ENCODE results near the gene FAM168A. TPM values are rescaled to one million over a fixed set of nuclear protein-coding genes. Genes with fewer than 3 reads are reported as not detected.

The FAM168A gene
- total and polyA plus RNA-seq, 2 experiments from 2014 or later = 6.3 to 24.5 TPM

DNA sequence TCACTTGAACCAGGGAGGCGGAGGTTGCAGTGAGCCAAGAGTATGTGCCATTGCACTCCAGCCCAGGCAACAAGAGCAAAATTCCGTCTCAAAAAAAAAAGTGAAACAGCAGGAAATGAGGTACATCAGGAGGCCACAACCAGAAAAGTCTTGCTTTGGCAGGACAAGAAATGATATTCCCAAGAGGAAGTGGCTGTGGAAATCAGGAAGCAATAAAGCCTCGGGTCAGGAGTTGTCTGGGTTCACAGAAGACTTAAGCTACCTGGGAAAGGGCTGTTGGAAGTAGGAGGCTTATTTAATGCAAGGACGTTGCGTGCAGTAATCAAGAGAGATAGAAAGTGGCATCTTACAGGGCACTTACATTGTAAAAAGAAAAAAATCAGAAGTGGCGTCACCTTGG is 231.0 kb downstream of the FAM168A start:
- Histone ChIP-seq H3K79me2 (no peaks in the 10 kb centered on the region), H3K9me3 (ENCODE audit: low read depth) (no peaks in the 10 kb centered on the region), H4K20me1 (ENCODE audit: insufficient read depth, poor library complexity, severe bottlenecking) (no peaks in the 10 kb centered on the region), H3K4me2 (no peak overlapping the region), H3K27me3 (no peaks in the 10 kb centered on the region), H3K9me2 (replicated peaks; ENCODE audit: insufficient read depth) (no peaks in the 10 kb centered on the region), H3K36me3 (replicated peaks; ENCODE audit: insufficient read depth, low read depth) (no peaks in the 10 kb centered on the region), H2AFZ (no peak overlapping the region), H3K4me3 (no peak overlapping the region), H3K27ac (no peak overlapping the region), H3K4me1 (ENCODE audit: insufficient read depth) (no peaks in the 10 kb centered on the region)
- no peak for DNase-seq (ENCODE audit: low spot score)
- WGBS (ENCODE audit: low lambda C conversion rate, missing lambda C conversion rate) = 91% methylated on average over 6 of the region's 6 CpGs
- no peak for TF ChIP-seq EZH2 (IDR thresholded peaks at IDR 0.05; ENCODE audit: borderline replicate concordance)
- TF ChIP-seq EZH2phosphoT487 (IDR thresholded peaks at IDR 0.05; ENCODE audit: low read depth, severe bottlenecking, unreplicated experiment) = no peak
- TF ChIP-seq, protein P1, sequence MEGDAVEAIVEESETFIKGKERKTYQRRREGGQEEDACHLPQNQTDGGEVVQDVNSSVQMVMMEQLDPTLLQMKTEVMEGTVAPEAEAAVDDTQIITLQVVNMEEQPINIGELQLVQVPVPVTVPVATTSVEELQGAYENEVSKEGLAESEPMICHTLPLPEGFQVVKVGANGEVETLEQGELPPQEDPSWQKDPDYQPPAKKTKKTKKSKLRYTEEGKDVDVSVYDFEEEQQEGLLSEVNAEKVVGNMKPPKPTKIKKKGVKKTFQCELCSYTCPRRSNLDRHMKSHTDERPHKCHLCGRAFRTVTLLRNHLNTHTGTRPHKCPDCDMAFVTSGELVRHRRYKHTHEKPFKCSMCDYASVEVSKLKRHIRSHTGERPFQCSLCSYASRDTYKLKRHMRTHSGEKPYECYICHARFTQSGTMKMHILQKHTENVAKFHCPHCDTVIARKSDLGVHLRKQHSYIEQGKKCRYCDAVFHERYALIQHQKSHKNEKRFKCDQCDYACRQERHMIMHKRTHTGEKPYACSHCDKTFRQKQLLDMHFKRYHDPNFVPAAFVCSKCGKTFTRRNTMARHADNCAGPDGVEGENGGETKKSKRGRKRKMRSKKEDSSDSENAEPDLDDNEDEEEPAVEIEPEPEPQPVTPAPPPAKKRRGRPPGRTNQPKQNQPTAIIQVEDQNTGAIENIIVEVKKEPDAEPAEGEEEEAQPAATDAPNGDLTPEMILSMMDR (IDR thresholded peaks at IDR 0.05; ENCODE audit: poor library complexity) = no peak

DNA sequence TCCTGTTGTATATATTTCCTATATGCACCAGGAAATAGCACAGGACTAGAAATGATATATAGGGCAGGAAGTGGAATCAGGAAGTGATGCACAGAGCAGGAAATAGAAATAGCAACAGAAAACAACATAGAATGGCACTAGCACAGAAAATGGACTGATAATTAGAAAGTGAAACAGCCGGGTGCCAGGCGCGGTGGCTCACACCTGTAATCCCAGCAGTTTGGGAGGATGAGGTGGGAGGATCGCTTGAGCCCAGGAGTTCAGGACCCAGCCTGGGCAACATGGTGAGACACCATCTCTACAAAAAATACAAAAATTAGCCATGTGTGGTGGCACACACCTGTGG is 231.7 kb downstream of the FAM168A start:
- H3K4me3 ChIP-seq = no peak overlapping the region
- H3K27ac ChIP-seq = no peak overlapping the region
- H3K4me2 ChIP-seq = no peak overlapping the region
- H3K9me2 ChIP-seq (replicated peaks; ENCODE audit: insufficient read depth) = no peaks in the 10 kb centered on the region
- no peaks in the 10 kb centered on the region for H3K79me2 ChIP-seq
- H3K9me3 ChIP-seq (ENCODE audit: low read depth) = no peaks in the 10 kb centered on the region
- no peaks in the 10 kb centered on the region for H3K36me3 ChIP-seq (replicated peaks; ENCODE audit: insufficient read depth, low read depth)
- H3K4me1 ChIP-seq (ENCODE audit: insufficient read depth) = no peaks in the 10 kb centered on the region
- no peaks in the 10 kb centered on the region for H3K27me3 ChIP-seq
- TF ChIP-seq, protein P1 (IDR thresholded peaks at IDR 0.05; ENCODE audit: poor library complexity) = no peak
- TF ChIP-seq EZH2phosphoT487 (IDR thresholded peaks at IDR 0.05; ENCODE audit: low read depth, severe bottlenecking, unreplicated experiment) (no peak), EZH2 (IDR thresholded peaks at IDR 0.05; ENCODE audit: borderline replicate concordance) (no peak)
- 98% methylated on average over 4 of the region's 4 CpGs for WGBS (ENCODE audit: low lambda C conversion rate, missing lambda C conversion rate)
- DNase-seq (ENCODE audit: low spot score) = no peak
- H4K20me1 ChIP-seq (ENCODE audit: insufficient read depth, poor library complexity, severe bottlenecking) = no peaks in the 10 kb centered on the region
- no peak overlapping the region for H2AFZ ChIP-seq

DNA sequence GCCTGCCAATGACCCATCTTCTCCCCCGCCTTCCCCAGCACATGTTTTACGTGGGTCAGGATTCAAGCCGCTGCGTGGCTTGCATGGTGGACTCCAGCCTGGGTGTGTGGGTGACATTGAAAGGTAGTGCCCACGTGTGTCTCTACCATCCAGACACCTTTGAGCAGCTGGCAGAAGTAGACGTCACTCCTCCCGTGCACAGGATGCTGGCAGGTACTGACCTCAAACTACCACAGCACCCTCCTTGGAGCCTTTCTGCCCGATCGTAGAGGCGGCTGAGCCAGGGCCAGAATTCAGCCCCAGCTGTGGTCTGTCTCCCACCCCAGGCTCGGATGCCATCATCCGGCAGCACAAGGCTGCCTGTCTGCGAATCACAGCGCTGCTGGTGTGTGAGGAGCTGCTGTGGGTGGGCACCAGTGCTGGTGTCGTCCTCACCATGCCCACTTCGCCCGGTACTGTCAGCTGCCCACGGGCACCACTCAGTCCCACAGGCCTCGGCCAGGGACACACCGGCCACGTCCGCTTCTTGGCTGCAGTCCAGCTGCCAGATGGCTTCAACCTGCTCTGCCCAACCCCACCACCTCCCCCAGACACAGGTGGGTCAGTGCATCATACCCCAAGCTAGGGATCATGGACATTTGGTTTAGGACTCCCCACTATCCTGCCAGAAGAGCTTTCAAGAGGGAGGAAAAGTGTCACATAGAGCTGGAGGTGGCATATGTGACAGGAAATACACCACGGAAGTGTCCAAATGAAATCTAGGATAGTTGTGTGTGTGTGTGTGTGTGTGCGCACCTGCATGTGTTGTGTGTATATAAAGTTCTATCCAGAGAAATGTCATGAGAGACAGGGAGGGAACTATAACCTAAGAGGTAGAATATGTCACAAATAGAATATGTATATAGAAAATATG is 232.3 kb downstream of the FAM168A start:
- Histone ChIP-seq H2AFZ (no peak overlapping the region), H3K79me2 (no peaks in the 10 kb centered on the region), H3K27me3 (no peaks in the 10 kb centered on the region), H3K9me3 (ENCODE audit: low read depth) (no peaks in the 10 kb centered on the region), H3K9me2 (replicated peaks; ENCODE audit: insufficient read depth) (no peaks in the 10 kb centered on the region), H3K4me1 (ENCODE audit: insufficient read depth) (no peaks in the 10 kb centered on the region), H4K20me1 (ENCODE audit: insufficient read depth, poor library complexity, severe bottlenecking) (no peaks in the 10 kb centered on the region), H3K27ac (no peak overlapping the region), H3K36me3 (replicated peaks; ENCODE audit: insufficient read depth, low read depth) (no peaks in the 10 kb centered on the region), H3K4me3 (no peak overlapping the region), H3K4me2 (no peak overlapping the region)
- TF ChIP-seq EZH2 (IDR thresholded peaks at IDR 0.05; ENCODE audit: borderline replicate concordance) = no peak
- TF ChIP-seq EZH2phosphoT487 (IDR thresholded peaks at IDR 0.05; ENCODE audit: low read depth, severe bottlenecking, unreplicated experiment) = no peak
- TF ChIP-seq, protein P1 (IDR thresholded peaks at IDR 0.05; ENCODE audit: poor library complexity) = no peak
- 95% methylated on average over 18 of the region's 24 CpGs for WGBS (ENCODE audit: low lambda C conversion rate, missing lambda C conversion rate)
- DNase-seq (ENCODE audit: low spot score) = no peak
